Measurements from ENCODE around the gene LRRN2. TPM values are rescaled to one million over a fixed set of nuclear protein-coding genes. Genes with fewer than 3 reads are reported as not detected.

The LRRN2 gene
- total RNA-seq, 1 experiment from 2014 or later = 5.8 TPM

GRCh38 chr1:204701229-204701628 lies 15.7 kb upstream of the LRRN2 start:
- WGBS (ENCODE audit: extremely low coverage, insufficient read length, low lambda C conversion rate) = no CpG with 5 or more reads among the region's 3 CpGs
- no peak overlapping the region for H3K4me2 ChIP-seq (ENCODE audit: insufficient read depth, insufficient read length, low read length)
- H2BK20ac ChIP-seq (ENCODE audit: low read depth, low read length, poor library complexity, severe bottlenecking) = no peak overlapping the region

More at GRCh38 chr1:204701229-204701628, 15.7 kb upstream of the LRRN2 start:
- no peak overlapping the region for H2AK5ac ChIP-seq (ENCODE audit: insufficient read length, low read length)
- H4K91ac ChIP-seq (ENCODE audit: insufficient read length, low read depth, low read length) = no peak overlapping the region
- H4K8ac ChIP-seq (replicated peaks; ENCODE audit: insufficient read length, low read depth, low read length) = no peak overlapping the region
- no peaks in the 10 kb centered on the region for H3K23me2 ChIP-seq (ENCODE audit: insufficient read length, low read depth, low read length, poor library complexity, severe bottlenecking)
- H3K79me2 ChIP-seq (ENCODE audit: insufficient read depth, low read length) = no peaks in the 10 kb centered on the region
- no peak overlapping the region for H3T11ph ChIP-seq (ENCODE audit: low read length)
- no peak overlapping the region for H2BK15ac ChIP-seq (ENCODE audit: low read depth, low read length)
- Mint-ChIP-seq H3K27ac (no peak overlapping the region), H3K27me3 (ENCODE audit: low read depth) (peaks cover 71% of the 10 kb centered on the region), H3K36me3 (ENCODE audit: insufficient read depth in 1 of 3, low read depth in 3 of 3) (no peaks in the 10 kb centered on the region), H3K4me3 (no peak overlapping the region), H3K4me1 (peaks cover 6 to 7% of the 10 kb centered on the region in 2 experiments), H3K9me3 (no peaks in the 10 kb centered on the region; a peak in 1 of 5 replicates)
- no peak overlapping the region for H3K14ac ChIP-seq (ENCODE audit: insufficient read depth, low read length)
- no peak overlapping the region for H3K9ac ChIP-seq (ENCODE audit: extremely low read depth, insufficient read length, low read length)
- no peak overlapping the region for H3K56ac ChIP-seq (ENCODE audit: insufficient read length, low read depth, low read length)
- no peaks in the 10 kb centered on the region for H3K9me3 ChIP-seq (ENCODE audit: control insufficient read depth, low read depth, low read length)
- no peak overlapping the region for H2BK120ac ChIP-seq (ENCODE audit: low read depth, low read length, poor library complexity, severe bottlenecking)
- DNase-seq = no peak
- no peak overlapping the region for H3K23ac ChIP-seq (ENCODE audit: insufficient read length, low read depth, low read length)
- no peak overlapping the region for H2AFZ ChIP-seq (ENCODE audit: low read length)
- TF ChIP-seq, protein P1, sequence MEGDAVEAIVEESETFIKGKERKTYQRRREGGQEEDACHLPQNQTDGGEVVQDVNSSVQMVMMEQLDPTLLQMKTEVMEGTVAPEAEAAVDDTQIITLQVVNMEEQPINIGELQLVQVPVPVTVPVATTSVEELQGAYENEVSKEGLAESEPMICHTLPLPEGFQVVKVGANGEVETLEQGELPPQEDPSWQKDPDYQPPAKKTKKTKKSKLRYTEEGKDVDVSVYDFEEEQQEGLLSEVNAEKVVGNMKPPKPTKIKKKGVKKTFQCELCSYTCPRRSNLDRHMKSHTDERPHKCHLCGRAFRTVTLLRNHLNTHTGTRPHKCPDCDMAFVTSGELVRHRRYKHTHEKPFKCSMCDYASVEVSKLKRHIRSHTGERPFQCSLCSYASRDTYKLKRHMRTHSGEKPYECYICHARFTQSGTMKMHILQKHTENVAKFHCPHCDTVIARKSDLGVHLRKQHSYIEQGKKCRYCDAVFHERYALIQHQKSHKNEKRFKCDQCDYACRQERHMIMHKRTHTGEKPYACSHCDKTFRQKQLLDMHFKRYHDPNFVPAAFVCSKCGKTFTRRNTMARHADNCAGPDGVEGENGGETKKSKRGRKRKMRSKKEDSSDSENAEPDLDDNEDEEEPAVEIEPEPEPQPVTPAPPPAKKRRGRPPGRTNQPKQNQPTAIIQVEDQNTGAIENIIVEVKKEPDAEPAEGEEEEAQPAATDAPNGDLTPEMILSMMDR (conservative IDR thresholded peaks at IDR 0.05) = no peak
- no peak overlapping the region for H3K27ac ChIP-seq (ENCODE audit: insufficient read length, low read depth, low read length)
- H4K5ac ChIP-seq (ENCODE audit: insufficient read length, low read depth, low read length) = no peak overlapping the region
- no peak overlapping the region for H2BK5ac ChIP-seq (ENCODE audit: insufficient read length, low read length)
- H3K79me1 ChIP-seq (ENCODE audit: insufficient read depth, low read depth, low read length, poor library complexity, severe bottlenecking) = no peaks in the 10 kb centered on the region
- peaks cover 2% of the 10 kb centered on the region; the same call in 1 of the 2 replicates for H3K27me3 ChIP-seq (ENCODE audit: insufficient read depth, low read length)
- H3K18ac ChIP-seq (ENCODE audit: insufficient read length, low read depth, low read length) = no peak overlapping the region
- peaks cover 6% of the 10 kb centered on the region; the same call in 1 of the 2 replicates for H3K4me1 ChIP-seq (ENCODE audit: insufficient read depth, low read length)
- H2BK12ac ChIP-seq (ENCODE audit: insufficient read length, low read depth, low read length) = no peak overlapping the region
- H3K4ac ChIP-seq (ENCODE audit: low read depth, low read length) = no peak overlapping the region
- no peaks in the 10 kb centered on the region for H4K20me1 ChIP-seq (ENCODE audit: control insufficient read depth, insufficient read depth, insufficient read length)
